SK-N-SH (cell line): ENCODE results near the gene ANO10. TPM values are rescaled to one million over a fixed set of nuclear protein-coding genes. Genes with fewer than 3 reads are reported as not detected.

ENCODE experiments used
- CTCF ChIA-PET: fragments of 300-600, 350-600 bp; formaldehyde crosslinking; extraction: SDS; loops from one replicate; lab custom pipeline; 2021; lab: Yijun Ruan, JAX
- POLR2A ChIA-PET: fragments of 350-600 bp; sonication (Branson Sonifier 250); formaldehyde crosslinking; extraction: SDS; loops from one replicate; lab custom pipeline; 2020; ENCODE audit warnings: antibody characterized with exemption, inconsistent platforms; lab: Yijun Ruan, JAX
- DNase-seq: peaks from one replicate; pipeline ENCODE4 v3.0.0; 2012
- H2AFZ ChIP-seq: fragments of 200-600 bp; sonication (generic); 2 replicates; pipeline ENCODE4 v1.8.1; 2016; ENCODE audit warnings: antibody characterized with exemption, mild to moderate bottlenecking, low read depth
- H3F3A ChIP-seq: fragments of 200-600 bp; sonication (generic); replicated peaks from 2 replicates; pipeline ENCODE3; 2016; ENCODE audit warnings: antibody characterized with exemption, mild to moderate bottlenecking; ENCODE audit not compliant: insufficient read depth
- H3K27ac ChIP-seq, 2 experiments: fragments of 200-500 bp in 1 of 2; fragments of 200-600 bp in 1 of 2; sonication (Bioruptor generic) in 1 of 2; sonication (generic), shearing (Covaris generic) in 1 of 2; 2 replicates each; pipeline versions ENCODE4 v1.5.1 to v1.6.1; 2014 to 2016; ENCODE audit warnings: low read depth in 2 of 2, inconsistent platforms in 1 of 2, low read length in 1 of 2, mild to moderate bottlenecking in 1 of 2, mixed read lengths in 1 of 2
- H3K27me3 ChIP-seq: fragments of 200-600 bp; sonication (generic), shearing (Covaris generic); 2 replicates; pipeline ENCODE4 v1.6.1; 2016; ENCODE audit warnings: mixed run types; ENCODE audit not compliant: insufficient read depth
- H3K36me3 ChIP-seq, 2 experiments: fragments of 200-500 bp in 1 of 2; fragments of 200-600 bp in 1 of 2; sonication (Bioruptor generic) in 1 of 2; sonication (generic) in 1 of 2; replicated peaks in 1 of 2; 2 replicates each; pipeline versions ENCODE3 to v1.5.1; 2014 to 2016; ENCODE audit warnings: low read length in 1 of 2, mild to moderate bottlenecking in 1 of 2; ENCODE audit not compliant: insufficient read depth in 2 of 2, control insufficient read depth in 1 of 2
- H3K4me1 ChIP-seq, 2 experiments: fragments of 200-500 bp in 1 of 2; fragments of 200-600 bp in 1 of 2; sonication (Bioruptor generic) in 1 of 2; sonication (generic), shearing (Covaris generic) in 1 of 2; 2 replicates each; pipeline versions ENCODE4 v1.5.1 to v1.6.1; 2014 to 2016; ENCODE audit warnings: low read depth in 1 of 2, low read length in 1 of 2, mixed run types in 1 of 2; ENCODE audit not compliant: insufficient read depth in 2 of 2, control insufficient read depth in 1 of 2
- H3K4me2 ChIP-seq: fragments of 200-600 bp; sonication (generic), shearing (Covaris generic); 2 replicates; pipeline ENCODE4 v1.6.1; 2017; ENCODE audit warnings: mixed run types
- H3K4me3 ChIP-seq, 2 experiments: fragments of 200-500 bp in 1 of 2; fragments of 200-600 bp in 1 of 2; sonication (Bioruptor generic) in 1 of 2; sonication (generic), shearing (Covaris generic) in 1 of 2; 2 replicates each; pipeline versions ENCODE4 v1.5.1 to v1.8.1; 2014 to 2016; ENCODE audit warnings: low read depth in 2 of 2, inconsistent platforms in 1 of 2, low read length in 1 of 2, mild to moderate bottlenecking in 1 of 2, mixed read lengths in 1 of 2, moderate library complexity in 1 of 2
- H3K79me2 ChIP-seq: fragments of 200-600 bp; sonication (generic); 2 replicates; pipeline ENCODE4 v1.8.1; 2017; ENCODE audit warnings: mild to moderate bottlenecking; ENCODE audit not compliant: insufficient read depth
- H3K9ac ChIP-seq: fragments of 200-600 bp; sonication (generic); 2 replicates; pipeline ENCODE4 v1.6.1; 2017; ENCODE audit warnings: mixed run types
- H3K9me2 ChIP-seq: fragments of 200-600 bp; sonication (generic); 2 replicates; pipeline ENCODE4 v1.6.1; 2017; ENCODE audit warnings: mixed run types
- H3K9me3 ChIP-seq: fragments of 200-600 bp; sonication (generic); 2 replicates; pipeline ENCODE4 v1.6.1; 2017; ENCODE audit warnings: mixed run types, mild to moderate bottlenecking, moderate library complexity
- H4K20me1 ChIP-seq: fragments of 200-600 bp; sonication (generic); 2 replicates; pipeline ENCODE4 v1.6.1; 2017; ENCODE audit warnings: mild to moderate bottlenecking, mixed run types; ENCODE audit not compliant: insufficient read depth
- EP300 ChIP-seq, 2 experiments: IDR thresholded peaks; 2 replicates each; pipeline versions ENCODE4 v1.4.0 to v1.6.1; 2012; ENCODE audit warnings: borderline replicate concordance in 1 of 2, low read depth in 1 of 2, low read length in 1 of 2
- FOSL2 ChIP-seq: IDR thresholded peaks from 2 replicates; pipeline ENCODE4 v1.4.0; 2012; ENCODE audit warnings: low read depth, mild to moderate bottlenecking, moderate library complexity, borderline replicate concordance
- FOXJ3 ChIP-seq: sonication (generic); formaldehyde crosslinking; IDR thresholded peaks from 2 replicates; pipeline ENCODE4 v1.5.1; 2020; ENCODE audit warnings: mild to moderate bottlenecking, missing genetic modification reagents
- FOXM1 ChIP-seq: IDR thresholded peaks from 2 replicates; pipeline ENCODE4 v1.4.0; 2012; ENCODE audit warnings: low read depth, mild to moderate bottlenecking
- GABPA ChIP-seq: IDR thresholded peaks from 2 replicates; pipeline ENCODE4 v1.4.0; 2012; ENCODE audit warnings: low read depth, mild to moderate bottlenecking
- JUND ChIP-seq: IDR thresholded peaks from 2 replicates; pipeline ENCODE4 v1.4.0; 2012
- MAX ChIP-seq: IDR thresholded peaks from 2 replicates; pipeline ENCODE4 v1.4.0; 2012; ENCODE audit warnings: low read depth
- MXI1 ChIP-seq: IDR thresholded peaks from 2 replicates; pipeline ENCODE4 v1.6.1; 2012; ENCODE audit warnings: mild to moderate bottlenecking, low read depth, low read length, improper control_type of control experiment
- NFIC ChIP-seq: IDR thresholded peaks from 2 replicates; pipeline ENCODE4 v1.4.0; 2012; ENCODE audit warnings: borderline replicate concordance
- POLR2AphosphoS5 ChIP-seq: IDR thresholded peaks from 2 replicates; pipeline ENCODE4 v1.6.1; 2012; ENCODE audit warnings: low read depth, low read length
- RAD21 ChIP-seq: IDR thresholded peaks from 2 replicates; pipeline ENCODE4 v1.6.1; 2012; ENCODE audit warnings: mild to moderate bottlenecking, low read length
- RCOR1 ChIP-seq: fragments of 150-350 bp; IDR thresholded peaks from 2 replicates; pipeline ENCODE4 v1.6.1; 2017; ENCODE audit warnings: antibody characterized with exemption, low read length
- REST ChIP-seq: IDR thresholded peaks from 2 replicates; pipeline ENCODE4 v1.6.1; 2012; ENCODE audit warnings: mild to moderate bottlenecking, low read depth, low read length, moderate library complexity
- RXRA ChIP-seq: IDR thresholded peaks from 2 replicates; pipeline ENCODE4 v1.4.0; 2012; ENCODE audit warnings: low read depth, mild to moderate bottlenecking, borderline replicate concordance
- SIN3A ChIP-seq: IDR thresholded peaks from 2 replicates; pipeline ENCODE4 v1.6.1; 2012; ENCODE audit warnings: low read depth, mild to moderate bottlenecking, low read length, moderate library complexity, borderline replicate concordance
- TAF1 ChIP-seq: IDR thresholded peaks from 2 replicates; pipeline ENCODE4 v1.6.1; 2012; ENCODE audit warnings: low read depth, mild to moderate bottlenecking, low read length, moderate library complexity, borderline replicate concordance
- TEAD4 ChIP-seq: IDR thresholded peaks from 2 replicates; pipeline ENCODE4 v1.4.0; 2012; ENCODE audit warnings: mild to moderate bottlenecking, borderline replicate concordance; ENCODE audit not compliant: insufficient read depth
- USF1 ChIP-seq: IDR thresholded peaks from 2 replicates; pipeline ENCODE4 v1.4.0; 2012; ENCODE audit warnings: low read depth, borderline replicate concordance
- YY1 ChIP-seq: IDR thresholded peaks from 2 replicates; pipeline ENCODE4 v1.4.0; 2012; ENCODE audit warnings: low read depth, mild to moderate bottlenecking
- ZBTB33 ChIP-seq: IDR thresholded peaks from 2 replicates; pipeline ENCODE4 v1.4.0; 2012; ENCODE audit warnings: low read depth, borderline replicate concordance
- WGBS: methylation state at CpG from one replicate; pipeline ENCODE4 v1.1.6; 2017; ENCODE audit warnings: low lambda C conversion rate; 5-methylcytosine and 5-hydroxymethylcytosine counted together
- polyA plus RNA-seq, 3 experiments: library from polyadenylated mRNA; depleted of rRNA; stranded (reverse); fragments of >200 nt; gene quantifications; 2 replicates each; pipeline ENCODE4 v1.2.3, GENCODE V29; 2012

The ANO10 gene
- polyA plus RNA-seq, 1 of the 3 experiments (the other 2 are of a cell fraction): 16.8 TPM

- no peaks in the 10 kb centered on the region for H3K79me2 ChIP-seq
- H3K27ac ChIP-seq: no peak overlapping the region
- WGBS: 97% methylated on average over 3 of the region's 3 CpGs
- H3K9me2 ChIP-seq: no peaks in the 10 kb centered on the region
- no peaks in the 10 kb centered on the region for H3F3A ChIP-seq
- no peaks in the 10 kb centered on the region for H3K27me3 ChIP-seq
- DNase-seq: no peak
- peaks cover 4 to 16% of the 10 kb centered on the region in 2 experiments for H3K36me3 ChIP-seq
- H3K9ac ChIP-seq: no peak overlapping the region
- H3K4me1 ChIP-seq: no peaks in the 10 kb centered on the region
- H2AFZ ChIP-seq: no peak overlapping the region
- H4K20me1 ChIP-seq: no peaks in the 10 kb centered on the region
- no peak overlapping the region for H3K4me3 ChIP-seq
- no peak overlapping the region for H3K4me2 ChIP-seq
- ChIA-PET CTCF (interaction anchor here (0.5 to 3.1 kb wide), 5 partner anchors 15 to 452 kb away, joined by 3 to 13 read pairs (median 3); no protein-coding TSS in a partner anchor), POLR2A (interaction anchor here (0.6 kb wide), 1 partner anchor 439 kb away, joined by 5 read pairs; no protein-coding TSS in a partner anchor)
- no peak for TF ChIP-seq JUND
- TF ChIP-seq MAX: no peak
- TF ChIP-seq FOSL2: no peak
- no peak for TF ChIP-seq SIN3A
- TF ChIP-seq NFIC: no peak
- TF ChIP-seq TEAD4: no peak
- no peak for TF ChIP-seq ZBTB33
- peaks cover 4% of the 10 kb centered on the region; the same call in 1 of the 2 replicates for H3K9me3 ChIP-seq
Observed at GRCh38 chr3:43523454-43524053, 98.3 kb downstream of the ANO10 start.

GRCh38 chr3:43522727-43523362 lies 99.0 kb downstream of the ANO10 start:
- DNase-seq: no peak
- no peak for TF ChIP-seq POLR2AphosphoS5
- TF ChIP-seq USF1: no peak
- no peak for TF ChIP-seq GABPA
- no peak for TF ChIP-seq REST
- TF ChIP-seq RXRA: no peak
- no peak for TF ChIP-seq RCOR1
- no peak for TF ChIP-seq TAF1
- no peak for TF ChIP-seq FOXM1
- TF ChIP-seq MXI1: no peak
- no peak for TF ChIP-seq FOXJ3 (CRISPR knock-in tag)
- no peak for TF ChIP-seq RAD21
- TF ChIP-seq SIN3A: no peak
- no peak for TF ChIP-seq EP300 (IDR thresholded peaks at IDR 0.05; ENCODE audit: borderline replicate concordance in 1 of 2, low read depth in 1 of 2, low read length in 1 of 2)
- TF ChIP-seq YY1: no peak

More at GRCh38 chr3:43522727-43523362, 99.0 kb downstream of the ANO10 start:
- no peaks in the 10 kb centered on the region for H4K20me1 ChIP-seq
- CTCF ChIA-PET: interaction anchor here (0.5 to 3.1 kb wide), 4 partner anchors 21 to 452 kb away, joined by 3 to 13 read pairs (median 3); no protein-coding TSS in a partner anchor
- H3K27ac ChIP-seq: no peak overlapping the region
- H3K27me3 ChIP-seq: no peaks in the 10 kb centered on the region
- peaks cover 4 to 16% of the 10 kb centered on the region in 2 experiments for H3K36me3 ChIP-seq
- no peak overlapping the region for H3K4me3 ChIP-seq
- no peaks in the 10 kb centered on the region for H3K9me2 ChIP-seq
- H3K4me1 ChIP-seq: no peaks in the 10 kb centered on the region
- H3F3A ChIP-seq: no peaks in the 10 kb centered on the region
- peaks cover 4% of the 10 kb centered on the region; the same call in 1 of the 2 replicates for H3K9me3 ChIP-seq
- no peak overlapping the region for H3K4me2 ChIP-seq
- H3K9ac ChIP-seq: no peak overlapping the region
- POLR2A ChIA-PET: interaction anchor here (0.6 kb wide), 1 partner anchor 438 kb away, joined by 5 read pairs; no protein-coding TSS in a partner anchor
- 78% methylated on average over 3 of the region's 3 CpGs for WGBS
- no peak overlapping the region for H2AFZ ChIP-seq
- no peaks in the 10 kb centered on the region for H3K79me2 ChIP-seq
